ENCODE data around the gene SLC18A2. TPM values are rescaled to one million over a fixed set of nuclear protein-coding genes. Genes with fewer than 3 reads are reported as not detected.

The SLC18A2 gene
- total and polyA plus RNA-seq, 2 of the 8 experiments (the other 6 are each of a cell fraction or from before 2014, with no cell fraction given) = 6.5 to 7.0 TPM

DNA sequence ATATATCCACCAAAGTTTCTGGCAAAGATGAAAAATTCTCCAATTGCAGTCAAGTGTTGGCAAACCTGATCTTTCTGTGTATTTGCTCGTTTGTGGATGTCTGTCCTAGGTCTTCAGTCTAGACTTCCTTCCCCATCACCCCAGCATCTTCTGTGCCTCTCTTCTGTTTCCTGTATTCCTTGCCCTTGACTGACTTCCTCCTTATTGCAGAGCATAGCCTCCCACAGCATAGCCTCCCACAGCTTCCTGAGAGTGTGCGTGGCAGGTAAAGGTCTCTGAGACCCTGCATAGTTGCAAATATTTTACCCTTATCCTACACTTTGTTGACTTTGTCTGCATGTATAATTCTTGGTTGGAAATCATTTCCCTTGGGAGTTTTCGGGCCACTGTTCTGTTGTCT is 18.4 kb downstream of the SLC18A2 start (continued):
- TF ChIP-seq, protein P1, sequence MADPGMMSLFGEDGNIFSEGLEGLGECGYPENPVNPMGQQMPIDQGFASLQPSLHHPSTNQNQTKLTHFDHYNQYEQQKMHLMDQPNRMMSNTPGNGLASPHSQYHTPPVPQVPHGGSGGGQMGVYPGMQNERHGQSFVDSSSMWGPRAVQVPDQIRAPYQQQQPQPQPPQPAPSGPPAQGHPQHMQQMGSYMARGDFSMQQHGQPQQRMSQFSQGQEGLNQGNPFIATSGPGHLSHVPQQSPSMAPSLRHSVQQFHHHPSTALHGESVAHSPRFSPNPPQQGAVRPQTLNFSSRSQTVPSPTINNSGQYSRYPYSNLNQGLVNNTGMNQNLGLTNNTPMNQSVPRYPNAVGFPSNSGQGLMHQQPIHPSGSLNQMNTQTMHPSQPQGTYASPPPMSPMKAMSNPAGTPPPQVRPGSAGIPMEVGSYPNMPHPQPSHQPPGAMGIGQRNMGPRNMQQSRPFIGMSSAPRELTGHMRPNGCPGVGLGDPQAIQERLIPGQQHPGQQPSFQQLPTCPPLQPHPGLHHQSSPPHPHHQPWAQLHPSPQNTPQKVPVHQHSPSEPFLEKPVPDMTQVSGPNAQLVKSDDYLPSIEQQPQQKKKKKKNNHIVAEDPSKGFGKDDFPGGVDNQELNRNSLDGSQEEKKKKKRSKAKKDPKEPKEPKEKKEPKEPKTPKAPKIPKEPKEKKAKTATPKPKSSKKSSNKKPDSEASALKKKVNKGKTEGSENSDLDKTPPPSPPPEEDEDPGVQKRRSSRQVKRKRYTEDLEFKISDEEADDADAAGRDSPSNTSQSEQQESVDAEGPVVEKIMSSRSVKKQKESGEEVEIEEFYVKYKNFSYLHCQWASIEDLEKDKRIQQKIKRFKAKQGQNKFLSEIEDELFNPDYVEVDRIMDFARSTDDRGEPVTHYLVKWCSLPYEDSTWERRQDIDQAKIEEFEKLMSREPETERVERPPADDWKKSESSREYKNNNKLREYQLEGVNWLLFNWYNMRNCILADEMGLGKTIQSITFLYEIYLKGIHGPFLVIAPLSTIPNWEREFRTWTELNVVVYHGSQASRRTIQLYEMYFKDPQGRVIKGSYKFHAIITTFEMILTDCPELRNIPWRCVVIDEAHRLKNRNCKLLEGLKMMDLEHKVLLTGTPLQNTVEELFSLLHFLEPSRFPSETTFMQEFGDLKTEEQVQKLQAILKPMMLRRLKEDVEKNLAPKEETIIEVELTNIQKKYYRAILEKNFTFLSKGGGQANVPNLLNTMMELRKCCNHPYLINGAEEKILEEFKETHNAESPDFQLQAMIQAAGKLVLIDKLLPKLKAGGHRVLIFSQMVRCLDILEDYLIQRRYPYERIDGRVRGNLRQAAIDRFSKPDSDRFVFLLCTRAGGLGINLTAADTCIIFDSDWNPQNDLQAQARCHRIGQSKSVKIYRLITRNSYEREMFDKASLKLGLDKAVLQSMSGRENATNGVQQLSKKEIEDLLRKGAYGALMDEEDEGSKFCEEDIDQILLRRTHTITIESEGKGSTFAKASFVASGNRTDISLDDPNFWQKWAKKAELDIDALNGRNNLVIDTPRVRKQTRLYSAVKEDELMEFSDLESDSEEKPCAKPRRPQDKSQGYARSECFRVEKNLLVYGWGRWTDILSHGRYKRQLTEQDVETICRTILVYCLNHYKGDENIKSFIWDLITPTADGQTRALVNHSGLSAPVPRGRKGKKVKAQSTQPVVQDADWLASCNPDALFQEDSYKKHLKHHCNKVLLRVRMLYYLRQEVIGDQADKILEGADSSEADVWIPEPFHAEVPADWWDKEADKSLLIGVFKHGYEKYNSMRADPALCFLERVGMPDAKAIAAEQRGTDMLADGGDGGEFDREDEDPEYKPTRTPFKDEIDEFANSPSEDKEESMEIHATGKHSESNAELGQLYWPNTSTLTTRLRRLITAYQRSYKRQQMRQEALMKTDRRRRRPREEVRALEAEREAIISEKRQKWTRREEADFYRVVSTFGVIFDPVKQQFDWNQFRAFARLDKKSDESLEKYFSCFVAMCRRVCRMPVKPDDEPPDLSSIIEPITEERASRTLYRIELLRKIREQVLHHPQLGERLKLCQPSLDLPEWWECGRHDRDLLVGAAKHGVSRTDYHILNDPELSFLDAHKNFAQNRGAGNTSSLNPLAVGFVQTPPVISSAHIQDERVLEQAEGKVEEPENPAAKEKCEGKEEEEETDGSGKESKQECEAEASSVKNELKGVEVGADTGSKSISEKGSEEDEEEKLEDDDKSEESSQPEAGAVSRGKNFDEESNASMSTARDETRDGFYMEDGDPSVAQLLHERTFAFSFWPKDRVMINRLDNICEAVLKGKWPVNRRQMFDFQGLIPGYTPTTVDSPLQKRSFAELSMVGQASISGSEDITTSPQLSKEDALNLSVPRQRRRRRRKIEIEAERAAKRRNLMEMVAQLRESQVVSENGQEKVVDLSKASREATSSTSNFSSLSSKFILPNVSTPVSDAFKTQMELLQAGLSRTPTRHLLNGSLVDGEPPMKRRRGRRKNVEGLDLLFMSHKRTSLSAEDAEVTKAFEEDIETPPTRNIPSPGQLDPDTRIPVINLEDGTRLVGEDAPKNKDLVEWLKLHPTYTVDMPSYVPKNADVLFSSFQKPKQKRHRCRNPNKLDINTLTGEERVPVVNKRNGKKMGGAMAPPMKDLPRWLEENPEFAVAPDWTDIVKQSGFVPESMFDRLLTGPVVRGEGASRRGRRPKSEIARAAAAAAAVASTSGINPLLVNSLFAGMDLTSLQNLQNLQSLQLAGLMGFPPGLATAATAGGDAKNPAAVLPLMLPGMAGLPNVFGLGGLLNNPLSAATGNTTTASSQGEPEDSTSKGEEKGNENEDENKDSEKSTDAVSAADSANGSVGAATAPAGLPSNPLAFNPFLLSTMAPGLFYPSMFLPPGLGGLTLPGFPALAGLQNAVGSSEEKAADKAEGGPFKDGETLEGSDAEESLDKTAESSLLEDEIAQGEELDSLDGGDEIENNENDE (IDR thresholded peaks at IDR 0.05; ENCODE audit: insufficient replicate concordance, low read length) = no peak
- TF ChIP-seq NANOG (IDR thresholded peaks at IDR 0.05; ENCODE audit: insufficient read depth, low read depth, low read length, poor library complexity, severe bottlenecking) (no peak), GTF2F1 (IDR thresholded peaks at IDR 0.05; ENCODE audit: borderline replicate concordance, low read depth, low read length) (no peak), TAF7 (optimal IDR thresholded peaks at IDR 0.05; ENCODE audit: borderline replicate concordance, low read depth, low read length) (no peak), JUND (IDR thresholded peaks at IDR 0.05; ENCODE audit: low read length) (no peak), SIX5 (IDR thresholded peaks at IDR 0.05; ENCODE audit: low read depth, low read length) (no peak), SP1 (IDR thresholded peaks at IDR 0.05; ENCODE audit: low read depth, low read length) (no peak), CREB1 (IDR thresholded peaks at IDR 0.05) (no peak), MAFK (IDR thresholded peaks at IDR 0.05; ENCODE audit: low read depth, low read length) (no peak), SP4 (IDR thresholded peaks at IDR 0.05; ENCODE audit: low read length) (no peak), RNF2 (IDR thresholded peaks at IDR 0.05; ENCODE audit: borderline replicate concordance, low read depth, low read length, missing control alignments, poor library complexity, severe bottlenecking) (no peak), CBX8 (IDR thresholded peaks at IDR 0.05; ENCODE audit: borderline replicate concordance, low read depth, low read length) (no peak), TAF1 (IDR thresholded peaks at IDR 0.05; ENCODE audit: low read depth, low read length) (no peak)
